H9 (cell line): Measurements from ENCODE around the gene COL4A6. TPM values are rescaled to one million over a fixed set of nuclear protein-coding genes. Genes with fewer than 3 reads are reported as not detected.
A peak's percentile ranks its signal among the peaks of the same experiment; 100 is the strongest.

Experiments
- DNase-seq: peaks from one replicate; pipeline ENCODE4 v3.0.0-alpha.2; 2017
- H2AFZ ChIP-seq: one replicate; pipeline ENCODE4 v1.6.1; 2013; ENCODE audit warnings: mild to moderate bottlenecking, low read length, control low read depth, moderate library complexity
- H2AK5ac ChIP-seq: 2 replicates; pipeline ENCODE4 v1.6.1; 2013; ENCODE audit warnings: low read length, control low read depth, mixed read lengths; ENCODE audit not compliant: insufficient read length
- H2BK120ac ChIP-seq: one replicate; pipeline ENCODE4 v1.6.1; 2013; ENCODE audit warnings: low read depth, mild to moderate bottlenecking, low read length, control low read depth, inconsistent platforms; ENCODE audit not compliant: poor library complexity, severe bottlenecking
- H2BK12ac ChIP-seq: 2 replicates; pipeline ENCODE4 v1.6.1; 2013; ENCODE audit warnings: low read length, control low read depth, mixed read lengths, low read depth; ENCODE audit not compliant: insufficient read length
- H2BK15ac ChIP-seq: 2 replicates; pipeline ENCODE4 v1.6.1; 2013; ENCODE audit warnings: low read depth, low read length, control low read depth
- H2BK20ac ChIP-seq: one replicate; pipeline ENCODE4 v1.6.1; 2013; ENCODE audit warnings: low read depth, mild to moderate bottlenecking, low read length, control low read depth, inconsistent platforms; ENCODE audit not compliant: poor library complexity, severe bottlenecking
- H2BK5ac ChIP-seq: 2 replicates; pipeline ENCODE4 v1.6.1; 2013; ENCODE audit warnings: low read length, control low read depth, mixed read lengths; ENCODE audit not compliant: insufficient read length
- H3K14ac ChIP-seq: 2 replicates; pipeline ENCODE4 v1.6.1; 2013; ENCODE audit warnings: low read length, control low read depth; ENCODE audit not compliant: insufficient read depth
- H3K18ac ChIP-seq: 2 replicates; pipeline ENCODE4 v1.6.1; 2013; ENCODE audit warnings: low read depth, mild to moderate bottlenecking, mixed read lengths, low read length, control low read depth; ENCODE audit not compliant: insufficient read length
- H3K23ac ChIP-seq: 2 replicates; pipeline ENCODE4 v1.6.1; 2013; ENCODE audit warnings: low read length, control low read depth, mixed read lengths, low read depth; ENCODE audit not compliant: insufficient read length
- H3K23me2 ChIP-seq: 2 replicates; pipeline ENCODE4 v1.6.1; 2013; ENCODE audit warnings: low read depth, mild to moderate bottlenecking, mixed read lengths, low read length, control low read depth; ENCODE audit not compliant: insufficient read length, poor library complexity, severe bottlenecking
- H3K27ac ChIP-seq: 2 replicates; pipeline ENCODE4 v1.5.1; 2013; ENCODE audit warnings: low read length, control low read depth, mixed read lengths, low read depth; ENCODE audit not compliant: insufficient read length
- H3K27me3 ChIP-seq: 2 replicates; pipeline ENCODE4 v1.6.1; 2013; ENCODE audit warnings: low read length, control low read depth, inconsistent platforms; ENCODE audit not compliant: insufficient read depth
- H3K4ac ChIP-seq: 2 replicates; pipeline ENCODE4 v1.6.1; 2013; ENCODE audit warnings: low read depth, mild to moderate bottlenecking, control low read depth, inconsistent platforms, low read length, moderate library complexity
- H3K4me1 ChIP-seq: 2 replicates; pipeline ENCODE4 v1.6.1; 2013; ENCODE audit warnings: low read length, control low read depth, inconsistent platforms; ENCODE audit not compliant: insufficient read depth
- H3K4me2 ChIP-seq: 2 replicates; pipeline ENCODE4 v1.6.1; 2013; ENCODE audit warnings: low read length, control low read depth, mixed read lengths; ENCODE audit not compliant: insufficient read length, insufficient read depth
- H3K56ac ChIP-seq: 2 replicates; pipeline ENCODE4 v1.6.1; 2013; ENCODE audit warnings: low read depth, mild to moderate bottlenecking, mixed read lengths, low read length, control low read depth; ENCODE audit not compliant: insufficient read length
- H3K79me1 ChIP-seq: 2 replicates; pipeline ENCODE4 v1.6.1; 2013; ENCODE audit warnings: low read depth, mild to moderate bottlenecking, moderate library complexity, low read length, control low read depth, inconsistent platforms; ENCODE audit not compliant: insufficient read depth, poor library complexity, severe bottlenecking
- H3K79me2 ChIP-seq: 2 replicates; pipeline ENCODE4 v1.6.1; 2013; ENCODE audit warnings: low read length, control low read depth, inconsistent platforms; ENCODE audit not compliant: insufficient read depth
- H3K9ac ChIP-seq: 2 replicates; pipeline ENCODE4 v1.6.1; 2013; ENCODE audit warnings: low read length, control low read depth, mixed read lengths; ENCODE audit not compliant: insufficient read length; ENCODE audit errors: extremely low read depth
- H3K9me3 ChIP-seq: one replicate; pipeline ENCODE4 v1.6.1; 2013; ENCODE audit warnings: low read depth, low read length, inconsistent platforms; ENCODE audit not compliant: control insufficient read depth
- H3T11ph ChIP-seq: one replicate; pipeline ENCODE4 v1.6.1; 2013; ENCODE audit warnings: mild to moderate bottlenecking, low read length, control low read depth, inconsistent platforms
- H4K20me1 ChIP-seq: one replicate; pipeline ENCODE4 v1.6.1; 2013; ENCODE audit not compliant: control insufficient read depth, insufficient read length, insufficient read depth
- H4K5ac ChIP-seq: 2 replicates; pipeline ENCODE4 v1.6.1; 2013; ENCODE audit warnings: low read depth, mild to moderate bottlenecking, mixed read lengths, low read length, control low read depth; ENCODE audit not compliant: insufficient read length
- H4K8ac ChIP-seq: replicated peaks from 2 replicates; pipeline ENCODE4 v1.6.1; 2013; ENCODE audit warnings: low read length, control low read depth, mixed read lengths, low read depth; ENCODE audit not compliant: insufficient read length
- H4K91ac ChIP-seq: 2 replicates; pipeline ENCODE4 v1.6.1; 2013; ENCODE audit warnings: low read depth, mild to moderate bottlenecking, moderate library complexity, mixed read lengths, low read length, control low read depth; ENCODE audit not compliant: insufficient read length
- H3K27ac Mint-ChIP-seq, 3 experiments: 2 replicates in 2 of 3; 3 replicates in 1 of 3; pipeline ENCODE4 v1.8.0; 2020 to 2021; ENCODE audit warnings: mixed read lengths in 3 of 3, mild to moderate bottlenecking in 1 of 3, moderate library complexity in 1 of 3
- H3K27me3 Mint-ChIP-seq: 2 replicates; pipeline ENCODE4 v1.8.0; 2021; ENCODE audit warnings: low read depth, mild to moderate bottlenecking, moderate library complexity, mixed read lengths
- H3K36me3 Mint-ChIP-seq, 3 experiments: 2 replicates in 2 of 3; 3 replicates in 1 of 3; pipeline ENCODE4 v1.8.0; 2020 to 2021; ENCODE audit warnings: low read depth in 3 of 3, mixed read lengths in 3 of 3; ENCODE audit not compliant: insufficient read depth in 1 of 3
- H3K4me1 Mint-ChIP-seq, 2 experiments: 2 replicates each; pipeline ENCODE4 v1.8.0; 2020; ENCODE audit warnings: mixed read lengths in 2 of 2
- H3K4me3 Mint-ChIP-seq, 2 experiments: 2 replicates in 1 of 2; 3 replicates in 1 of 2; pipeline ENCODE4 v1.8.0; 2020 to 2021; ENCODE audit warnings: mild to moderate bottlenecking in 2 of 2, mixed read lengths in 2 of 2, moderate library complexity in 1 of 2
- H3K9me3 Mint-ChIP-seq, 2 experiments: 2 replicates in 1 of 2; 3 replicates in 1 of 2; pipeline ENCODE4 v1.8.0; 2020; ENCODE audit warnings: mild to moderate bottlenecking in 2 of 2, mixed read lengths in 2 of 2, moderate library complexity in 1 of 2
- WGBS: extraction: QIAGEN DNeasy Blood & Tissue Kit; methylation state at CpG from one replicate; pipeline ENCODE4 v1.1.7; 2013; ENCODE audit warnings: missing lambda C conversion rate, low lambda C conversion rate, mixed read lengths; ENCODE audit not compliant: insufficient read length; ENCODE audit errors: extremely low coverage; 5-methylcytosine and 5-hydroxymethylcytosine counted together
- total RNA-seq: library from RNA; stranded (reverse); gene quantifications from 2 replicates; pipeline ENCODE4 v1.2.1, GENCODE V29; 2021
- TF ChIP-seq, protein P1 (sequence below): fragments of 200-600 bp; sonication (generic); conservative IDR thresholded peaks from 3 replicates; pipeline ENCODE4 v1.8.0; 2021; ENCODE audit warnings: antibody characterized with exemption, mild to moderate bottlenecking

Gene COL4A6
- total RNA-seq, 1 experiment from 2014 or later, result 16.7 TPM

- Histone ChIP-seq H2BK5ac (no peak overlapping the region), H4K91ac (no peak overlapping the region), H3K4me1 (peaks cover 9% of the 10 kb centered on the region), H4K5ac (no peak overlapping the region), H2AK5ac (no peak overlapping the region), H3T11ph (no peak overlapping the region), H3K9me3 (no peaks in the 10 kb centered on the region), H2BK20ac (no peak overlapping the region), H2BK120ac (no peak overlapping the region), H3K56ac (no peak overlapping the region), H3K23me2 (no peaks in the 10 kb centered on the region), H3K27ac (no peak overlapping the region), H4K20me1 (no peaks in the 10 kb centered on the region), H2BK12ac (no peak overlapping the region), H3K27me3 (no peaks in the 10 kb centered on the region), H3K4me2 (no peak overlapping the region), H2BK15ac (no peak overlapping the region), H4K8ac (no peak overlapping the region), H3K14ac (no peak overlapping the region), H3K79me1 (no peaks in the 10 kb centered on the region), H3K18ac (no peak overlapping the region), H3K79me2 (no peaks in the 10 kb centered on the region), H3K23ac (no peak overlapping the region), H3K9ac (no peak overlapping the region), H2AFZ (no peak overlapping the region), H3K4ac (no peak overlapping the region)
- Mint-ChIP-seq H3K36me3 (no peaks in the 10 kb centered on the region), H3K27ac (peak overlapping the region in 1 of 3 experiments; percentile 42; a peak in 1 of 7 replicates), H3K9me3 (no peaks in the 10 kb centered on the region), H3K4me3 (no peak overlapping the region), H3K4me1 (peaks cover 72 to 83% of the 10 kb centered on the region in 2 experiments), H3K27me3 (no peaks in the 10 kb centered on the region)
- WGBS, result no CpG with 5 or more reads among the region's 2 CpGs
- DNase-seq, result no peak
- TF ChIP-seq, protein P1, sequence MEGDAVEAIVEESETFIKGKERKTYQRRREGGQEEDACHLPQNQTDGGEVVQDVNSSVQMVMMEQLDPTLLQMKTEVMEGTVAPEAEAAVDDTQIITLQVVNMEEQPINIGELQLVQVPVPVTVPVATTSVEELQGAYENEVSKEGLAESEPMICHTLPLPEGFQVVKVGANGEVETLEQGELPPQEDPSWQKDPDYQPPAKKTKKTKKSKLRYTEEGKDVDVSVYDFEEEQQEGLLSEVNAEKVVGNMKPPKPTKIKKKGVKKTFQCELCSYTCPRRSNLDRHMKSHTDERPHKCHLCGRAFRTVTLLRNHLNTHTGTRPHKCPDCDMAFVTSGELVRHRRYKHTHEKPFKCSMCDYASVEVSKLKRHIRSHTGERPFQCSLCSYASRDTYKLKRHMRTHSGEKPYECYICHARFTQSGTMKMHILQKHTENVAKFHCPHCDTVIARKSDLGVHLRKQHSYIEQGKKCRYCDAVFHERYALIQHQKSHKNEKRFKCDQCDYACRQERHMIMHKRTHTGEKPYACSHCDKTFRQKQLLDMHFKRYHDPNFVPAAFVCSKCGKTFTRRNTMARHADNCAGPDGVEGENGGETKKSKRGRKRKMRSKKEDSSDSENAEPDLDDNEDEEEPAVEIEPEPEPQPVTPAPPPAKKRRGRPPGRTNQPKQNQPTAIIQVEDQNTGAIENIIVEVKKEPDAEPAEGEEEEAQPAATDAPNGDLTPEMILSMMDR, result no peak
Observed at GRCh38 chrX:108349210-108349609, 89.0 kb downstream of the COL4A6 start.
